DMS153 treated with DMSO at 0.1 percent for 48 hours (cell line): ENCODE results near the gene TUBA4A.

Source experiments
- DNase-seq: peaks from one replicate; lab custom pipeline; 2025; ENCODE audit not compliant: unreplicated experiment; lab: John Stamatoyannopoulos, UW

The TUBA4A gene

DNA sequence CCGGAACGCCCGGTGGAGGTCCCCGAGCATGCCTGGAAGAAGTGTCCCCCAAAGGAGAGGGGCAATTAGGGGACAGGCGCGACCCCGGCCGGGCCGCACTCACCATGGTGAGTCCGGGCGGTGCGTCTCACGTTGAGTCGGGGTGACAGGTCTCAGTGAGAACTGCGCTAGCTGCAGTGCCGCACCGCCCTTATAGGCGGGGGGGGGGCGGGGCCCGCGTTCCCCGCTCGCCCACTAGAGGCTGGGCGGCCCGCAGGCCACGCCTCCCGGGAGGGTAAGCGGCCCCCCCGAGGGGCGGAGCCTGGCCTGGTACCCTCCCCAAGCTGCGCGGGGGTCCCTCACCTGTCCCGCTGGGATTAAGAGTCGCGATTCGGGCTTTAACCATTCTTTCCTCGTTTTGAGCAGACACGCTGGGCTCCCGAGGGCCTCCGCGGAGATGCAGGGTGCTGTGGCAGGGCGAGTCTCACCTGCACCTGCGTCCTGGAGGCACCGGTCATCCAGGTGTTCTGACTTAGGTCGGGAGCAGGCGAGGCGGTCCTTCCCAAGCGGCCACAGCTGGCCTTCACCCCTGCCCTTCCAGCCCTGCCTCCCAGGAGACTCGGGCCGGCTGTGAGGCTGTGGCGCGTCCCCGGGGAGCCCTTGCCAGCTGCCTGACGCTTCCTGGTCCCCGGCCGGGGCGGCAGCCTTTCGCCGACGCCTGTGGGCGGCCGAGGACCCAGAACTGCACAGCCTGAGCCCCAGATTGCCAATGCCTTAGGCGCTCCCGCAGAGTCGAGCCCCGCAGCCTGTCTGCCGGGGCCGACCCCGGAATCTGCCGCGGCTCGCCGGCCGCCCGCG lies at the start of gene TUBA4A:
TUBA4A (minus strand) TSS at position 166 of the 837 bp plus-strand sequence; CDS start at position 106, 60 bp downstream.
- peak; percentile 73 for DNase-seq

DNA sequence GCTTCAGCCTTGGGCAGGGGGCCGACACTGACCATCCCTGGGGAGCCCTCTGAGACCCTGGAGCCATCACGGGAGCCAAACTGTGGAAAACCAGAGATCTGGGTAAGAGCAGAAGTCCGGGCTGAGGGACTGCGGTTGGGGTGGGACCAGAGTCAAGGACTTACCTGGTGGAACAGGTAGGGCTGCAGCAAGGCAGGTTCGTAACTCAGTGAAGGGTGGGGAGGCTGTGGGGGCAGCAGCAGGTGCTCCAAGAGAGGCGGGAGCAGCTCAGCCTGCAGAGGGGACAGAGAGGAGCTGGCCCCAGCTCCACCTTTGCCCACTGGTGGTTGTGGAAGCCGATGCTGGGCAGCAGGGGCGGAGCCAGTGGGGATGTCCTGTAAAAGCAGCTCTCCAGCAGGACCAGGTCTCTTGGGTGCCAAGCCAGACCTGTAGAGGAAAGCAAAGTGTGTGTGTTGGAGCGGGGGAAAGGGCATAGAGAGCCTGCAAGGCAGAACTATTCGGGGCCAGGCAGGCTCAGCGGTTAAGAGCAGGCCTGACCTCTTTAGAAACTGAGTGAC lies 48.8 kb upstream of the TUBA4A start:
- no peak for DNase-seq

DNA sequence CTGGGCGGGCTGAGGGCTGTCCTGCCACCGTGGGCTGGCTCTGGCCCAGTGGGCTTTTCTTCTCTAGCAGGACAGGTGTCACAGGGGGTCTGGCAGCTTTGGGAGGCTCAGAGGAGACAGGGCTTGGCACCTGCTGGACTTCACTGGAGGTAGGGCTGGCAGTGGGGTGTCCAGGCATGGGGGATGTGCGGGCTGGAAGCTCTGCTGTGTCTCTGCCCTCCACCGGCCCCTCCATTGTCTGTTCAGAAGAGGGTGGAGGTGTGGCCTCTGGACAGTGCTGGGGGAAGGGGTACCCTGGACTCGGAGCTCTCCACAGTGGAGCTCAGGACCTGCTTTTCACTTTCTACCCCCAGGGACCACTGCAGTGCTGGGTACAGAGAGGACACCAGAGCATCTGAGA lies 46.3 kb upstream of the TUBA4A start:
- no peak for DNase-seq

DNA sequence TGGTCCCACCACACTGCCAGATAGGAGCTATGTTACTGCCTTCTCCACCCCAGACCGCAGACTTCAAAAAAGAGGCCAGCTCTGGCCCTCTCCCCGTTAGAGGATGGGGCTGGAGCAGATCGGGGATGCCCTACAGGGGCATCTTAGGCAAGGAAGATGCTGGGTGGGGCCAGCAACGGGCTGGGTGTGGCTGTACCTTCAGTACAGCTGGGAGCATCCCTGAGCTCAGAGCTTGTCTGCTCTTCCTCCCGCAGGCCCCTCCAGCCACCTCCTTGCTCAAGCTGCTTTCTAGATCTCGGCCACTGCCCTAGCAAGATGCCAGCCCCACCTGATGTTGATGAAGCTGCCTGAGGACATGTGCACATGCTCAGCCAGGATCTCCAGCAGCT lies 45.6 kb upstream of the TUBA4A start:
- DNase-seq = no peak

DNA sequence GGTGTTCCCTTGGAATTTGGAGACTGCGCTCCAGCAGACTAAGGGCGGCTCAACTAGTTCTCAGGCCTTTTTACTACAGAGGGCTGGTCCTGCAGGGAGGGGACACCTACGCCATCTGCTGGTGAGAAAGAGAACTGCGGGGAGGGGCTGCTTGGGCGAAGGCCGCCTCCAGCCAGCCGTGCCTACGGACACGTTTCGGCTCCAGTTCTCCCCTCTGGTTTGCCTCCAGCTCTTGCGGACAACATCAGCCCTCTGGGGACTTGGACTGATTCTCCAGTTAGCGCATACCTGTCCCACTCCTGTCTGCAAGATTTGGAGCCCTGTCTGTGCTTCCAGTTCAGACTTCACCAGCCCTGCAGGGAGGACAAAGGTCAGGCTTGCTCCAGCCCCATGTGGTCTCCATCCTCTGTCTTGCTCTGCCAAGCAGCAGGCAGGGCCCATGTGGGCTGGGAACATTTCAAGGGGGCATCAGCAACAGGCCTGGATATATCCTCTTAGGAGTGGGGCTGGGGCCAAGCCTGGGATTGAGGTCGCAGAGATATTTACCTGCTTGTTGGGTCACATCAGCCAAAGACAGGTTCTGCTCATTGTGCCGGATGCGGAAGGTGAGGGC lies 45.1 kb upstream of the TUBA4A start:
- DNase-seq = peak; percentile 34

DNA sequence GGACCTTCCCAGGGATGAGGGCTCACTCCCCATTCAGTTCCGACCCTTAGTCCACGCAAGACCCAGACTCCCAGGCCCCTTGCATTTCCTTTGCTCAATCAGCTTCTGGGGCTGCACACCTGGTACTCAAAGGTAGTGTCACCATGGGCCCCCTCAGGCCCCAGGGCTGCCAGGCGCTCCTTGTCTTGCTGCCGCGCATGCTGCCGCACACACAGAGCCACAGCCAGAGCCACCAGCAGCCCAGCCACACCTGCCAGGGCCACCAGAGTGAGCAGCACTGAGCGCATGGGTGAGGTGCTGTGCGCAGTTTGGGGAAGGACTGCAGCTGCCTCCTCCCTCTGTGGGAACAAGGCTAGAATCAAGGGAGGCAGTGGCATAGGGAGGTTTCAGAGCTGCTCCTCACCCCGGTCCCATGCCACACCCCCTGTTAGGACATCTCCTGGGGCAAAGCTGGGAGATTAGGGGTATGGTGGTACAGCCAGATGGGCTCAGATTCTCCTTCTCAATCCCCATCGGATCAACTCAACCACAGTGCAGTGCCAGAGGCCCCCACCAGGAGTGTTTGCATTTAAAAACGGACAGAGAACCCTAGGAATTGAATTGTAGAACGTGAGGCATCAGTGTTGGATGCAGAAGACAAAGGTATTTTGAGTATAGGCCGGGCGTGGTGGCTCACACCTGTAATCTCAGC lies 44.2 kb upstream of the TUBA4A start:
- DNase-seq = no peak

DNA sequence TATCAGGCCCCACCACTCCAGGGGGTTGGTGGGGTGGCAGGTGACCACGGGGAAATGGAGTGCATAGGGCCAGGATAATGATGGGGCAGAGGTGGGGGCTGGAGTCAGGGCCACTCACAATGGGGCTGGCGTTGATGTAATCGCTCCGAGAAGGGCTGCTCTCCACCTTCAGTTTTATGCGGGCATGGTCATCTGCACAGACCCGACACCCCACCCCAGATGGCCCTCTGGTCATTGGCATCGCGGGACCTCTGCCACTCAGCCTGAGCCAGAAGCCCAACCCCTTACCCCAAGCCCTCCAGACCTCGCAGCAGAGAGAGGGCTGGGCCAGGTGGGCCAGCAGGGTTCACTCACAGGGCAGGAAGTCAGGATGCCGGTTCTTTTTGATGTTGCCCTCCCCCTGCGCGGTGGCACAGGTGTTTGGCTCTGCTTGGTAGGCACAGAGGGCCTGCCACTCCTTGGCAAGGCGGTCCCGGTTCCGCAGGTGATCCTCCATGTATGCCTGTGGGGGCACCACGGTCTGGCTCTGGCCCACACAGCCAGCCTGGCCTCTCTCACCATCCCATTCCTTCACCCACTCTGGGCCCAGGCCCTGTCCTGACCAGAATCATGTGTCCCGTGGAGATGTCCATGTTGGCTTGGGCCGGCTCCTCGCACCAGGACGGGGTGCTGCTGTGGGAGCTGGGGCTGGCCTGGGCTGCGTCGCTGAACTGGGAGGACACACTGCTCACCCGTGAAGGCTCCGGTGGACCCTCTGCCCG lies 43.1 kb upstream of the TUBA4A start:
- no peak for DNase-seq

DNA sequence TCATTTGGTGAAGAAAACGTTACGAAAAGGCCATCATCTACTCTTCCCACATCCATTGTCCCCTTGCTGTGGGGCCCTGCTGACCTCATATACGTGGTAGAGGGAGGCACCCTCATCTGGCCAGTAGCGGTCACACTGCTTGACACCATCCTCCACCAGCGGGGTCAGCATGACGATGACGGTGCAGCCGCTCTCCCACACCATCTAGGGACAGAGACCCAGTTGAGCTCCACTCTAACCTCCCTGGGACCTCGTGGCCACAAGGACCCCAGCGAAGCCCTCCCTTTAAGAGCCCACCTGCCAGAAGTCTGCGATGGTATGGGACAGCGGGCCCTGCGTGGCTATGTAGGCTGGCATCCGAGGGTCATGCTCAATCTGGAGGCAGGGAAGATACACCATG lies 42.4 kb upstream of the TUBA4A start:
- no peak for DNase-seq

DNA sequence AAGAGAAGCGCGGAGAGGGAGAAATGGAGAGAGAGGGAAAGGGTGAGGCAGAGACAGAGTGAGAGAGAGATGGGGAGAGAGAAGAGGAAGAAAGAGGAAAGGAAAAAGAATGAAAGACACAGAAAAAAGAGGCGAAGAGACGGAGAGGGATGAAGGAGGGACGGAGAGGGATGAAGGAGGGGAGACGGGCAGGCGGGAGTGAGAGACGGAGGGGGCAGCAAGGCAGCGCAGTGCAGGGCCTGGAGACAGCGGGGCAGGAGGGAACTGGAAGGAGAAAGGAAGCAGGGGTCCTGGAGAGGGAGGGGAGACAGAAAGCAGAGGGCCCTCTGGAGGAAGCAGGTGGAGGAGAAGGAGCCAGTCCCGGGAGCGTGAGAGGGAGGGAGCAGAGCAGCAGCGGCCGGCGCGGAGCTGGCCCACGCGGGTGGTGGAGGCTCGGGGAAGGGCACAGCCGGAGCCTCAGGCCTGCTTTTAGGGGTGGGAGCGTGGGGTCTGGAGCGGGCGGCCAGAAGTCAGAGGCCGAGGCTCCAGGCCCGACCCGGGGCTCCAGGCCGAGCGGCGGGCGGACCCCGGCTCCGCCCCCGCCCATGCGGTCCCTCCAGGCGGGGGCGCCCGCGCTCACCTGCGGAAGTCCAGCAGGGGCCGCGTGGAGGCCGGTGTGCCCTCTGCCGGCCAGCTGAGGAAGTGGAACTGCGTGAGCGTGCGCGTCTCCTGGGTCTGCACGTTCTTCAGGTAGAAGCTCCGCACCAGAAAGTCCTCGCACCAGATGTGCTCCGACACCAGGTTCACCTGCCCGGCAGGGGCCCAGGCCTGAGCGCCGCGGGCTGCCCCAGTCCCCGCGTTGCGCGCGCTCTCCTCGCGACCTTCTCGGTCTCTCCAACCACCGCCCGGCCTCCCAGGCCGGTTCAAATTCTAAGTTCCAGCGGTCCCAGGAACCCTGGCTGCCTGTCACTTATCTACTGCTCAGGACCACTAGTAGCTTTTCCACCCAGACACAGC lies 40.9 kb upstream of the TUBA4A start:
- peak; percentile 73 for DNase-seq

DNA sequence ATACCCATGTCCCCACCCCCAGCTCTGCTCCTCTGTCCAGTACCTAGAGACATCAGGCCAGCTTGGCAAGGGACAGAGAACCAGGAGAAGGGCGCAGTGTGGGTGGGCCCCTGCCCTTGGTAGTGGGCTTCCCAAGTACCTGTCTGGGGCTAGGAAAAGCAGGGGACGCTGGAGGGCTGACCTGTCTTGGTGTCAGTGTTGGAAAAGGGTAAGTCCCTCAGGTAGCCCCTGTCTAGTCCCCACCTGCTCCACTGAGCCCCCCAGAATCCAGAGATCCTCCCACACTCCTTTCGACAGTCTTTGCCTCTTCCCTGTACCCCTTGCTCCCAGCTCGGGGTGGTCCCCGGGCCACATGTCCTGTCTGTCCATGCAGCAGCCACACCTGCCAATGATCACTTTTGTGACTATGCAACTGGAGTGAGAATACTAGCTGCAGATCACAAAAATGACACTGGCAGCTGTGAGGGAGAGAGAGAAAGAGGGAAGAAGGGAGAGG lies 40.1 kb upstream of the TUBA4A start:
- DNase-seq = no peak

DNA sequence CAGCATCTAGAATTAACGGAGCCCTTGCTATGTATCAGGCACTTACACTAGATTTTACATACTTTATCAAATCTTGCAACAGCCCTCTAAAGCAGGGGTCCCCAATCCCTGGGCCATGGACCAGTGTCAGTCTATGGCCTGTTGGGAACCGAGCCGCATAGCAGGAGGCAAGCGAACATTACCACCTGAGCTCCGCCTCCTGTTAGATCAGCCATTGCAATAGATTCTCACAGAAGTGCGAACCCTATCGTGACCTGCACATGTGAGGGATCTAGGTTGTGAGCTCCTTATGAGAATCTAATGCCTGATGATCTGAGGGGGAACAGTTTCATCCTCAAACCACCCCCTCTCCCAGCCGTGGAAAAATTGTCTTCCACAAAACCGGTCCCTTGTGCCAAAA lies 38.9 kb upstream of the TUBA4A start:
- DNase-seq = no peak

DNA sequence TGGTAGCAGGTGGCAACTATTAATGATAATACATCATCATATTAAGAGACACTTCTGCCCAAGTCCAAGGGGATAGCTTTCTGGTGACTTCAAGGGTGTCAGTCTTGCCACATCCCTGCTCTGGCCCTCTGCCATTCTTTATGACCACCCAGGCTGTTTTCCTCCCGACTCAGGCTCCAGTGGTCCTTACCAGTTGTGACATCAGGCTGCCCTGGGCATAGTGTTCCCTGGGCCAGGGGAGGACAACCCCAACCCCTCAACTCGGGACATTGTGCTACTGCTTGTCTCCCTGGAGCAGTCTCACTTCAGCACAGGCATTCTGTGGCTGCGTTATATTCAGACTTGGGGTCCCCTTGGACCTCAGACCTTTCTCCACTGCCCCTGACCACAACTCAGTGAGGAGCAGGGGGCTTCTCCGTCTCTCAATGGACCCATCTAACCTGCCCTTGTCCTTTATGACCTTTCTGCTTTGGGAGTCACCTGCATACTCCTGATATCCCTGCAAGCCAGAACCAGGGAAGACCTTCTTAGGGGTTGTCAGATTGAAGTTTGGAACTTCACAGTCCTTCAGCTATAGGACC lies 38.3 kb upstream of the TUBA4A start:
- no peak for DNase-seq

DNA sequence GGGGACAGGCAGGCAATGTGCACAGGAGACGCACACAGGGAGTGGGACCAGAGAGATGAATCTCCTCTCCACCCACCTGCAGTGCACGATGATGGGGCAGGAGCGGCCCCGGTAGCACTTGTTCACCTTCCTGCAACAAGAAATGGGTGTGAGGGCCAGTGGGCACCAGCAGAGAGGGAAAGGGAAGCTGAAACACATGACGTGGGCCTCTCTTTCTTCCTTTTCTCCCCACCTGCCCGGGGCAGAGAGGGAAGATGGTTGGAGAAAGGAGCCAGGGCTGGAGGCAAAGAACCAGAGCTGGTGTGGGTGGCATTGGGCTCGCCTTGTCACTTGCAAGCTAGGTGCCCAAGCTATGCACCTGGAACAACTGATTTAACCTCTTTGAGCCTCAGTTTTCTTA lies 37.7 kb upstream of the TUBA4A start:
- DNase-seq = no peak

DNA sequence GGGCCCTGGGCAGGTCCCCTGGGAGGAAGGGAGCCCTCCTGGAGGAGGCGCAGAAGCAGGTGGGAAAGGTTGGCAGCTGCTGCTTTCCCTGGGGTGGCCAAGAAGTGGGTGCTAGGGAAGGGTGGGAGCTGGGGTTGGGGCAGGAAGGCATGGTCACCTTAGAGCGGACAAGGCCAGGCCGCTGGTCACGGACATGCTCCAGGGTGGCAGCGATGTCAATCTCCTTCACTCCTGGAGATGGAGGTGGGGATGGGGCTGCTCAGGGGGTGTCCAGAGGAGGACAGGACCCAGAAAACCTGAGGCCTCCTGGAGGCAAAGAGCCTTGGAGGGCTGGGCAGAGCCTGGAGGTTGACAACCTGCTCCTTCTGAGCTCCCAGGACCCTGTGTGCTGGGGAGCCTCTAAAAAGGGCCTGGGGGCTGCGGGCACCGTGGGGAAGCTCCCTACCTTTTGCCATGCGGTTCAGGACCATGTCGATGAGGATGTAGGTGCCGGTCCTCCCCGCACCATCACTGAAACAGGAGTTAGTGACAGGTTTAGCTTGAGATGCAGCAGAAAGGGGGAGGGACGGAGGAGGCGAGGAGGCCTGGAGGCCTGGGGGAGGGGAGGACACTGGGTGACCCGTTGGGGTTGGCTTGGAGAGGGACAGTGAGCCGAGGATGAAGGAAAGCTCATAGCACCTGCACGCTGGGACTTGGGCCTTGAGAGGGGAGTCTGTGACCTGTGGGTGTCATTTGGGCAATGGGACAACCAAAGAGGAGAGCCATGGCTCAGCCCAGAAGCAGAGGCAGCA lies 36.9 kb upstream of the TUBA4A start:
- DNase-seq = no peak

DNA sequence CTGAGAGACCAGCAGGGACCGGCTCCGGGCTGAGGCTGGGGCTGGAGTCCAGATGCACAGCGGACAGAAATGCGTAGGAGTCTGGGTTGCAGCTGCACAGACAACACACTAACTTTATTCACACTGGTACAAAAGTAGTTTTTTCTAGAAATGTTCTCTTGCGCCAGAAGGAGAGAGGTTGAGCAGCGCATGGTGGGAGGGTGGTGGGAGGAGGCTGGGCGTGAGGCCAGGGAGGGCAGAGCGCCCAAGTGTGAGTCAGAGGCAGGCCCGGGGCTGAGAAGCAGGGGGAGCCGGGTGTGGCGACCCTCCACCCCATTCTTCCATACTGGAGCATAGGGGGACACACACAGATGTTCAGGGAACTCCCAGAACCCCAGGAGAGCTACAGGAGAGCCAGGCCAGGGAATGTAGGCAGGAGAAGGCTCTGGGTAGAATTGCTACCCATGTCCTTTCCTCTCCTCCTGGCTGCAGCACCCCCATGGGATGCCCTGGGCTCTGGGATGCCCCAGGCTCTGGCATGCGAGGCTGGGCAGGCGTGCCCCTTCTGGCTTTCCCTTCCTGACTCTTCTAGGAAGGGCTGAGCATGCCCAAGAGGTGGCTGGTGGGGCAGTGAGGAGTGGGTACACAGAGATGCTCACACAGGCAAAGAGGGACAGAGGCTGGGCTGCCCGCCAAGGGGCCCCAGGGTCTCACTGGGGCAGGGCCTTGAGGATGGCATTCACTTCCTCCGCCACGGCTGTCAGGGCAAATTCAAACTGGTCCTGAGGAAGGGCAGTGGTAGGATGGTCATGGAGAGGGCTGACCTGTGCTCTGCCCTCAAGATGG lies 36.0 kb upstream of the TUBA4A start:
- DNase-seq = no peak

DNA sequence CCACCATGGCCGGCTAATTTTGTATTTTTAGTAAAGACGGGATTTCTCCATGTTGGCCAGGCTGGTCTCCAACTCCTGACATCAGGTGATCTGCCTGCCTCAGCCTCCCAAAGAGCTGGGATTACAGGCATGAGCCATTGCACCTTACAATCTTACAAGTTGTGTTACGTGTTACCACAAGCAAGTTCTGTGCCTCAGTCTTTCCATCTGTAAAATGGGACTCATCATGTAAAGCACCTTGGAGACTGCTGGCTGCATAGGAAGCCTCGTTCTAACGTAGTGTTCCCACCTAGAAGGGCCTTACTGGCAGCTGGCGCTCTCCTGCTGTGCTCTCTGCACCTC lies 35.4 kb upstream of the TUBA4A start:
- DNase-seq = no peak

DNA sequence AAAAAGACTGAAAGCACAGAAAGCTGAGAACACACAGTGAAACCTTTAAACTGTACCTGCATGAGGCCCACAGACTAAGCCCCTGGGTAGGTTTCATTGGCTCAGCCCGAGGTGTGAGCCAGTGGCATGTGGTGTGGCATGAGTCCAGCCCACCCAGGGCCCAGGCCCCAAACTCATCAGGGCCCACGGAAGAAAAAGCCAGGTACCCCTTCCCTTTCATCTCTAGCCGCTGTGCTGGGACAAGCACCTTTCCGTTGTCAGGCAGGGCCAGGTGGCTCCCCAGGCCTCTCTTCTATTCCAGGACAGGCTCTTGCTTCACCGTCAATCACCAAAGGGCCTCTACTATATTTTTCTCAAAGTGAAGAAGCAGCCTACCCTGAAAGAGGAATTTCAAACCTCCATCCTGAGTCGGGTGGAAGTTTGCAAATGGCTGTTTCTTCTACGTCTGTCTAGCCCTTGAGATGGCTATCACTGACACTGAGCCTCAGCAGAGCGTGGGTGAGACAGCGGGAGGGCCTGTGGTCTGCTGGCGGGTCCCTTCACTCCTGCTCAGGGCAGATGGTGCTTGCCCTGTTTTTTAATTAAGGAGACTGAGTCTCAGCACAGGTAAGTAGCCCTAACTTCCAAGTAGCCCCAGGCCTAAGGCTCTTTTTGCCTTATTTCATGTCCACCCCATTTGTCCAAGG lies 34.0 kb upstream of the TUBA4A start:
- DNase-seq = no peak
